Hematopoietic multipotent progenitor cell treated with erythropoietin and hydrocortisone succinate and interleukin-3 and kit ligand, for 4 days (in vitro differentiated cells): ENCODE data around the gene MLN.

Experiments
- DNase-seq: peaks from one replicate; pipeline ENCODE4 v3.0.0-alpha.2; 2015

The MLN gene

DNA sequence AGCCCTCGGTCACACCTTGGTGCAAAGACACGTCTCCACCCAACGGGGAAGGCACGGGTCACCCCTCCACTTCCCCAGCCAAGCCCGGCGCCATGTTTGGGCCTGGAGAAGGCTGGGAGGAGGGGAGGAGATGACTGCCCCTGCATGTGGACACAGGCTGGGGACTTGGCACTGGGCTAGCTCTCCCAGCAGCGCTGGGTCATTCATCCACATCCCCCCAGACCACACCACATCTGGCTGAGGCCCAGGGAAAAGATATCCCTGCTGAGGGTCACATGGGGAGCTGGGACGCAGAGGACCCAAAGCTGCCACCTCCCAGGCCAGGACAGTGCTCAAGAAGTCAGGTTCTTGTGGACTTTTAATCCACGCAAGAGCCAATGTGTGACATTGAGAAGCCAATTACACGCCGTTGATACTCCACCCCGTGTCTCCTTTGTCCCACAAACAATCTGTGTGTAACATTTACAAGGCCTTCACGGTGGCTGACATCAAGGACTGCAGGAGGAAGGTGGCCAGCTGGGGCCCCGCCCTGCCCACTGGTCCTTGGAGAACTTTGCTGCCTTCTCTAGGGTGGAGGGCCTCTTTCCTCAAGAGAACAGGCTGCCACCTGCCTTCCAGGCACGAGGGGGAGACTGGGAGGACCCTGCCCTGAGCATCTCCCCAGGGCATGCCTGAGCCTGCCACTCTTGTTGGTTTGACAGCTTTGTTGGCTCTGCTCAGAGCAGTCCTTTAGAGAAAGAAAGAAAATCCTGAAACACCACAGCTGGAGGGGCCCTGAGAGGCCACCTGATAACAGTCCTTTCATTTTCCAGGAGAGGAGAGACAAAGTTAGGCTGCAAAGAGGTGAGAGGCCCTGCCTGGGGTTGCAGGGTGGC, 51.8 kb downstream of the MLN start:
- DNase-seq = no peak

DNA sequence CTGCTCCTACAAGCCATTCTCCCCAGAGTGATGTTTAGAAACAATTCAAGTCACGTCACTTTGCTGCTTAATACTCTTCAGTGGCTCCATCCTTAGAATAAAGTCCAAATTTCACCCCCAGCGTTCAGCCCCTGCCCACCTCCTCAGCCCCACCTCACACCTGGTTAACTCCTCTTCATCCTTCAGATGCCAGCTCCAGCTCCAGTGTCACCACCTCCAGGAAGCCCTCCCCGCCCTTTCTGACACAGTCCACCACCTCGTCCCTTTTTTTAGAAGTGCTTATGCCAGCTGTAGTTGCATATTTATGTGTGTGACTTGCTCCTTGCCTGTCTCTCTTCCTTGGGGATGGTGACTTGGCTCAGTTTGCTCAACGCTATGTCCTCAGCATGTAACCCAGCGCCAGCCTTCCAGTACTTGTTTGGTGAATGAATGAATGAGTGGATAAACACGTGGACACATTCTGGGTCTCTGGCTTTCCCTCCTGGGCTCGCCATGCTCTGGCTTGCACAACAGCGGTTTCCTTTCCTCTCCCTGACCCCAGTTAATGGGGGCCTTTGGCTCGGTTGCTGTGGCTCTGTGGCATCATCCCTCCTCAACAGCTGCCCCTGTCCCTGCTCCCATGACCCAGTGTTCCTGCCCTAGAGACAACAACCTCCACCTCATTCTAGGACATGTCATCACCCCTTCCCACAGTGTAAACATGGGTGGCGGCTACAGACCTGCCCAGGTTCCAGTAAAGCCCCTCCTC, 53.4 kb downstream of the MLN start:
- no peak for DNase-seq

DNA sequence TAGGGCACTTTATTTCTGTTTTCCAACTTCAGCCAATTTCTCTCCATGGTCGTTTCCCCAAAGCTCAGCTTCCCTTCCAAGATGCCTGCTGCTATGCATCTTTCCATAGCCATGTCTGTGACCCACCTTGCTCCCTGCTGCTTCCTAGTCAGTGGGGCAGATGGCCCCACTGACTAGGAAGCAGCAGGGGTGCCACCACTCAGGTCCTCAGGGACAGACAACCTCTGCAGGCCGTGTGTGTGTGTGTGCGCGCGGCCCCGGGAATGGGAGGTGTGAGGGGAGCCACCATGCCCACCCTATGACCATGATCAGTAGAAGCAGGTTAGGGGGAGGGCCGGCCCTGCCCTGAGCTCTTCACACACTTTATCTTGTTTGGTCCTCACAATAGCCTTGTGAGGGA, 54.4 kb downstream of the MLN start:
- DNase-seq = no peak

DNA sequence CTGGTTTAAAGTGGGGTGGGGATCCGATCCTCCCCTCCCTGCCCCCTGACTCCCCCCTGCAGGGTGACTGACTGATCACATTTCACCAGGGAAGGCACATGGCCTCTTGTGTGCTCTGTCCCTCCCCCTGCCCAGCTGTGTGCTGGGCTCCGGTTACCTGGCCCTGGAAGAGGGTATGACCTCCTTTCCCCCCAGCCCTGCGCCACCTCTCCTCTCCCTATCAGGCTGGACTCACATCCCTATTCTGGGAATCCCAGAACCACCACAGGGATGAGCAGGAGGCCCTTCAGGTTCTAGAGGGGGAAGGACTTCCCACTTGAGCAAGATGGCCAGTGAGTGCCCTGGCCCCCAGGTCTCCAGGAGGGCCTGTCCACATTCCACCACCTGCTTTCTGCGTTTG, 55.0 kb downstream of the MLN start:
- DNase-seq = no peak

DNA sequence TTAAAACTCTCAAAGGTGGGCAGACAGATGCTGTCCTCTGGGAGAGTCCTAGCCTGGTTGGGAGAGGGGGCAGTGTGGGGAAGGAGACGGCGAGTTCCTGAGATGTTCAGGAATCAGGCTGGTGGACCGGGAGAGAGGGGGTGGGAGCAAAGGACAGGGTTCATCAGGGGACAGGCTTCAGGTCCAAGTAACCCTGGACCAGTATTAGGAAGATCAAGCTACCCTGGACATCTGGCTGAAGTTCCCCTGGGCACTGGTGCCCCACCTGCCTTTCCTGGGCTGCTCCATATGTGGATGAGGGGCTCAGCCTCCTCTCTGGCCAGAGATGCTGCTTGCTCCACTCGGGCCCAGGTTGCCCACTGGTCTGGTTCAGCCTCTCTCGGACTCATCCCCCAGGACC, 56.0 kb downstream of the MLN start:
- DNase-seq = no peak

DNA sequence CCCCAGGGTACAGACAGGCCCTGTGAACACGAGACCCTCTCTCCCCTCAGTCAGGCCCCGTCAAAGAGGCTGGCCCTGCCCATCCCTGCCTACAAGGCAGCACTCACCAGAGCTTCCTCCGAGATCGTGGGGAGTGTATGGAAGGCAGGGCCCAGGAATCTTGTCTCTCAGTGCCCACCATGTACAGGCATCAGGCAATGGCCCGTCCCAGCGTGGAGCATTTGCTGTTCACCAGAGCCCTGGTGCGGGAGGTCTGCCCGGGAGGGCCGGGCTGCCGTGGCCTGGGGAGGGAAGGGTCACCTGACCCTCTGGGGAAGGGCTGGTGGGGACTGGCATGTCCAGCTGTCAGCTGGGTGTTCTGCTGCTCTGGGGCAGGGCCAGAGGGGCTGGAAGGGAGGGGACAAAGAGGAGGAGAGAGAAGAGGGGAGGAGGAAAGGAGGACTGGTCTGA, 57.1 kb downstream of the MLN start, which contains the start of gene IP6K3:
Gene IP6K3 (minus strand): TSS at position 255 of the 450 bp plus-strand sequence. CDS start 11,429 bp downstream, outside the sequence.
- DNase-seq = no peak

DNA sequence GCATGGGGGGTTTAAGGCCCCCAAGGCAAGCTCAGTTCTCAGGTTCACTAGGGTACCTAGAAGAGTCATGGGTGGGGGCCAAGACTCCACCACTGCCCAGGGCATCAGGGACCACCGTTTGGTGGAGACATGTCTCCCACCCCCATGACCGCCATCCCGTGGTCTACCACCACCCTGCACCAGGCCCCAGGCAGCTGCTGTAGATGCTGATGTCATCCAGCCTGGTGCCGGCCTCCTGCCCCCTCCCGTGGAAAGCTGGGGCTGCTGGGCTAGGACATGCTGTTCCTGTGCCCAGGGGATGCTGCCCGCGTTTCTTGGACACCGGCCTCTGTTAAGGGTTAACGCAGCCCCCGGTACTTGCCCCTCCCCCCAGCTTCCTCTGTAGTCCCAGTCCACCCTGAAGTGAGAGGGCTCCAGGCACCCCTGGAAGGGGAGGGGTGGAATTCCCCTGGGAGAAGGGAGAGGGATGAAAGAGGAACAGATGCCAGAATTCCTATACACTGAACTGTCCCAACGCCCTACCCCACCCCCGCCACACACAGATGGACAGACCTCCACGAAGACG, 57.7 kb downstream of the MLN start:
- no peak for DNase-seq

DNA sequence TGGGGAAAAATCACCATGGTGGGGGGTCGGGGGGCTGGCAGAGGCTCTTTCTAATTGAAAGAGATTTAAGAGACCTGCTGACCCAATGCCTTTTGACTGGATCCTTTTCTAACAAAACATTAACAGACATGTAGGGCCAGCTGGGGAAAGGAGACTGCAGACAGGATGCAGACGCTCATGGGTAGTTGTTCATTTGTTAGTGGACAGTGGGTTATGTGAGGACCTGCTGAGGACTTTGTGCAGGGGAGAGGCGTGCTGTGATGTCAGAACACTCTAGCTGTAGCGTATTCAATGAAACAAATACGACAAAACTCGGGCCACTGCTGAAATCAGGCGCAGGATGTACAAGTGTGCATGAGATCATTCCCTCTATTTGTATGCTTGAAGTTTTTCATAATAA, 58.3 kb downstream of the MLN start:
- DNase-seq = no peak

DNA sequence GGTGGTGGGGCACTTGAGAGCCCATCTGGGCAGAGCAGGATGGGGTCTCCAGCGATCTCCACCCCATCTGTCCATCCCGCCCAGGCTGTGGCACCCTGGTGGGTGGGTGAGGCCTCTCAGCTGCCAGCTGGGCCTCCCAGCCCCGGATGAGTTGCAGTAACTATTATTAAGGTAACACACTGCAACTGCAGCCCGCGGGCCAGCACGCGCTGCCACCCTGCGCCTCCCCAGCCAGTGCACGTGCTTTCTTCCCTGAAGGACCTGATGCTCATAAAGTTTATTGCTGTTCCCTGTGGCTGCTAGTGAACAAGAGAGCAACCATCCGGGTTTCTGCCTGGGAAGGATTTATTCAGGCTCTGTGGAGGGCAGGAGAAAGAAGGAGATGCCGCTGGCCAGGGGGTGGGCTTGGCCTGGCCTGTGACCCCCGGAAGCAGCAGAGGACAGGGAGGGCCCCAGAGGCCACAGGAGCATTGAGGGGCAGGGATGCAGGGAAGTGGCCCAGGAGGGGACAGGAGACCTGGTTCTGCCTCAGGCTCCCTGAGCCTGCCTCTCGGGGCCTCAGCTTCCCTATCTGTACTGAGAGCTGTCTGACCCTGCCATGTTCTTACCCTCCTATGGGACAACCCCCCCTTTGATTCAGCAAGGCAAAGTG, 58.8 kb downstream of the MLN start:
- no peak for DNase-seq
